NCI-H446 treated with DMSO at 0.1 percent for 48 hours (cell line): ENCODE data around the gene CCNB1.
A peak's percentile ranks its signal among the peaks of the same experiment; 100 is the strongest.
"Not testable (repeated sequence)": the region's sequence is repeated elsewhere in the genome, so short reads cannot be mapped to it uniquely, and the experiment has no call there.

Experiments used
- DNase-seq: peaks from one replicate; lab custom pipeline; 2025; lab: John Stamatoyannopoulos, UW

CCNB1 gene

GRCh38 chr5:69184621-69185020 is 17.7 kb downstream of the CCNB1 start:
- no peak for DNase-seq

GRCh38 chr5:69187342-69187741 is 20.4 kb downstream of the CCNB1 start:
- DNase-seq, result no peak

GRCh38 chr5:69188811-69189161 is 21.8 kb downstream of the CCNB1 start:
- no peak for DNase-seq

GRCh38 chr5:69189162-69190086 is 22.5 kb downstream of the CCNB1 start, which contains the start of gene CENPH:
Gene CENPH, plus strand, starts transcription at chr5:69189583. Its CDS starts 52 bp downstream, at chr5:69189635.
- DNase-seq, result peak; percentile 68

GRCh38 chr5:69202497-69202896 is 35.5 kb downstream of the CCNB1 start:
- DNase-seq, result no peak

- DNase-seq, result no peak
These were observed 39.7 kb downstream of the CCNB1 start for GRCh38 chr5:69206528-69207190.

GRCh38 chr5:69209602-69210001 is 42.7 kb downstream of the CCNB1 start:
- DNase-seq, result no peak

GRCh38 chr5:69211200-69211599 is 44.2 kb downstream of the CCNB1 start:
- DNase-seq, result no peak

GRCh38 chr5:69212022-69212421 is 45.1 kb downstream of the CCNB1 start:
- no peak for DNase-seq

GRCh38 chr5:69213513-69214215 is 46.7 kb downstream of the CCNB1 start:
- no peak for DNase-seq

GRCh38 chr5:69217151-69217511 is 50.2 kb downstream of the CCNB1 start:
- no peak for DNase-seq

- peak; percentile 73 for DNase-seq
These were observed 50.9 kb downstream of the CCNB1 start for GRCh38 chr5:69217548-69218526.

- DNase-seq, result no peak
These were observed 53.0 kb downstream of the CCNB1 start for GRCh38 chr5:69219939-69220338.

GRCh38 chr5:69220371-69220770 is 53.4 kb downstream of the CCNB1 start:
- DNase-seq, result not testable (repeated sequence)

- not testable (repeated sequence) for DNase-seq
These were observed 53.9 kb downstream of the CCNB1 start for GRCh38 chr5:69220833-69221232.

GRCh38 chr5:69224520-69224919 is 57.6 kb downstream of the CCNB1 start:
- no peak for DNase-seq

- no peak for DNase-seq
These were observed 58.9 kb downstream of the CCNB1 start for GRCh38 chr5:69225860-69226259.
